Astrocyte of the cerebellum (primary cell): ENCODE data around the gene FZD7.

Experiments
- DNase-seq: peaks from one replicate; pipeline ENCODE4 v3.0.0-alpha.2; 2011; ENCODE audit warnings: low read depth
- H3K4me3 ChIP-seq: 2 replicates; pipeline ENCODE4 v1.5.1; 2011; ENCODE audit warnings: mild to moderate bottlenecking, low read depth, low read length, moderate library complexity
- CTCF ChIP-seq: IDR thresholded peaks from 2 replicates; pipeline ENCODE4 v1.5.1; 2012; ENCODE audit warnings: low read length, low read depth, moderate library complexity, mild to moderate bottlenecking; ENCODE audit errors: missing control alignments
- in situ Hi-C: cut with HindIII; loops from 2 replicates; pipeline ENCODE4 v1.10.0; 2017; ENCODE audit warnings: low sequenced_read_pairs

FZD7 gene

GRCh38 chr2:201990069-201990468 is 43.6 kb upstream of the FZD7 start:
- in situ Hi-C loops = no loop called here

GRCh38 chr2:201992960-201993359 is 40.7 kb upstream of the FZD7 start:
- TF ChIP-seq CTCF = no peak
- no peak for DNase-seq
- in situ Hi-C loops = no loop called here
- no peak overlapping the region for H3K4me3 ChIP-seq

More at GRCh38 chr2:201990069-201990468, 43.6 kb upstream of the FZD7 start:
- no peak overlapping the region for H3K4me3 ChIP-seq
- no peak for DNase-seq
- TF ChIP-seq CTCF = no peak

GRCh38 chr2:201994973-201995638 is 38.5 kb upstream of the FZD7 start:
- H3K4me3 ChIP-seq = no peak overlapping the region
- in situ Hi-C loops = no loop called here
- DNase-seq = no peak
- TF ChIP-seq CTCF = no peak

DNA sequence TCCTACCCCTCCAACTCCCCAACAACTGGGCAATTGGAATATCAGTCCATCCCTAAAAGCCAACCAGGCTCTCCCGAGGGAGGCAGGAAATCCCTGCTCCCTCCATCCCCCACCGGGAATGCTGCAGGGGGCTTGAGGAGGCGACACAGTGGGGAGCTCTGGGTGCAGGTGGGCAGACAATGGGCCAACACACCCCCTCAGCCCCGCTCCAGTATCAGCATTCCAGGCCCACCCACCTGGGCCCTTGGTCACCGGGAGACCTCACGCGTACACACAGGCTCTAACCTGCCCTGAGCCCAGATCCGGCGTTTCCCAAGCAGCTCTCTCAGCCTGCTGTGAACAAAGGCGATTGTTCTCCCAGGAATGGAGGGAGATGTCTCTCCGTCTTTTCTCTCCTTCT is 37.6 kb upstream of the FZD7 start:
- in situ Hi-C loops = no loop called here
- no peak for TF ChIP-seq CTCF
- no peak overlapping the region for H3K4me3 ChIP-seq
- no peak for DNase-seq

DNA sequence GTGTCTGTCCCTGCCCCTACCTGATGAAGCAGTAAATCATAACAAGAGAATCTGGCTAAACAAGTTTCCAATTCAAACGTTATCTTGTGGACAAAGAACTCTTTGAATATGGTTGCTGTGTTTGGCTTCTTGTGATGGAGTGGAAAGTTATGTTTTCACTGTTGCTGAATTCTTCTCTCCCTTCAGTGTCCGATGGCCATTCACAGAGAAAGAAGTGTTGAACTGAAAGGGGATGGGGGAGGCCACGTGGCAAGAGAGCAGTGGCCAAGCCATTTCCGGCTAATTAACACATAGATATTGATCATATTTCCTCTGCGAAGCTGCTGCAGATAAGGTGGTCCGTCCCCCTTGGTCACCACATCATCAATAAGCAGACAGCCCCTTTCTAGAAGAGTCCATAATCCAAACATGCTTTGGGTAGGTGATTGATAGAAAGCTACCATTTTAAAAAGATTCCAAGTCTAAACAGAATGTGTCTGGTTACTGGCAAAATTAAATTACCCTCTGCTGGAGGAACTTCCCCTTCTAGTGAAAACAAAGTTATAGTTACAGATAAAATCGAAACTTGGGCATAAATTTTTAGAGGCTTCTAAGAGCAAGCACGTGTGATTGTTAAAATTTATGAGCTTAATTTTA is 36.9 kb upstream of the FZD7 start:
- DNase-seq = no peak
- no peak for TF ChIP-seq CTCF
- no peak overlapping the region for H3K4me3 ChIP-seq
- in situ Hi-C loops = no loop called here

- no peak for TF ChIP-seq CTCF
- in situ Hi-C loops = no loop called here
- no peak for DNase-seq
Measured at GRCh38 chr2:201999279-201999678, 34.4 kb upstream of the FZD7 start.

More at GRCh38 chr2:201999279-201999678, 34.4 kb upstream of the FZD7 start:
- no peak overlapping the region for H3K4me3 ChIP-seq
